ENCODE data around the gene GSC2. TPM values are rescaled to one million over a fixed set of nuclear protein-coding genes. Genes with fewer than 3 reads are reported as not detected.

The GSC2 gene
- total and polyA plus RNA-seq, 4 donors: not detected

DNA sequence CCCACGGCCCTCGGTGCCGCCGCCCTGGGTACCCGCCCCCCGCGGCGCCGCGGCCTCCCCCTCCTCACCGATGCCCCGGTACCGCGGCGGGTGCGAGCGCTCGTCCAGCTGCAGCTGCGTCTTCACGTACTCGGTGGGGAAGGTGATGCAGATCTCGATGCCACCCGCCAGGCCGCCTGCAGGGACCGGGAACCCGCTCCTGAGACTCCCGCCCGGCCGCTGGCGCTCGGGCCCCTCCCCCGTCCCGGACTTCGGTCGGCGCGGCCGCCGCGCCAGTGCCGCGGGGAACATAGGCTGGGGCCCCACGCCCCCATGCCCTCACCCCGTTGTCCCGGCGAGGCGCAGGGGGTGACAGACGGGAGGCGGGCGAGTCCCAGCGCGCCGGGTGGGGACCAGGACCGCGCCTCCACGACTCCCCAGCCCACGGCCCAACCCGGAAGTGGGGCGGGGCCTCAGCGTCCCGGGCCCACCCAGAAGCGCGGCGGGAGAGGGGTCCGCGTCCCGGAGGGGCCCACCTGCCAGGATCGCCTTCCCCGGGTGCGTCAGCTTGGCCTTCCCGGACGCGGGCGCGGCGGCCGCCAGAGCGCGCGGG is 28.1 kb upstream of the GSC2 start:
- H3K4me3 ChIP-seq (ENCODE audit: low read depth, low read length): peak overlapping the region; percentile 43
- no peaks in the 10 kb centered on the region for H3K27me3 ChIP-seq (ENCODE audit: control insufficient read depth, insufficient read depth, low read length)
- 0% methylated on average over 80 of the region's 80 CpGs for WGBS (ENCODE audit: insufficient coverage)
- DNase-seq (ENCODE audit: low read depth in 4 of 6, low spot score in 6 of 6): peak in 3 of 6 donors; percentile 19 to 79 (median 20)
- no peaks in the 10 kb centered on the region for H3K9me3 ChIP-seq (ENCODE audit: control insufficient read depth, insufficient read depth, low read length)
- peaks cover 58% of the 10 kb centered on the region for H3K4me1 ChIP-seq (ENCODE audit: control insufficient read depth, insufficient read depth, low read length)
- no peak overlapping the region for H3K27ac ChIP-seq (ENCODE audit: low read depth, low read length)
- peaks cover 57% of the 10 kb centered on the region for H3K36me3 ChIP-seq (ENCODE audit: control insufficient read depth, insufficient read depth, low read length)

DNA sequence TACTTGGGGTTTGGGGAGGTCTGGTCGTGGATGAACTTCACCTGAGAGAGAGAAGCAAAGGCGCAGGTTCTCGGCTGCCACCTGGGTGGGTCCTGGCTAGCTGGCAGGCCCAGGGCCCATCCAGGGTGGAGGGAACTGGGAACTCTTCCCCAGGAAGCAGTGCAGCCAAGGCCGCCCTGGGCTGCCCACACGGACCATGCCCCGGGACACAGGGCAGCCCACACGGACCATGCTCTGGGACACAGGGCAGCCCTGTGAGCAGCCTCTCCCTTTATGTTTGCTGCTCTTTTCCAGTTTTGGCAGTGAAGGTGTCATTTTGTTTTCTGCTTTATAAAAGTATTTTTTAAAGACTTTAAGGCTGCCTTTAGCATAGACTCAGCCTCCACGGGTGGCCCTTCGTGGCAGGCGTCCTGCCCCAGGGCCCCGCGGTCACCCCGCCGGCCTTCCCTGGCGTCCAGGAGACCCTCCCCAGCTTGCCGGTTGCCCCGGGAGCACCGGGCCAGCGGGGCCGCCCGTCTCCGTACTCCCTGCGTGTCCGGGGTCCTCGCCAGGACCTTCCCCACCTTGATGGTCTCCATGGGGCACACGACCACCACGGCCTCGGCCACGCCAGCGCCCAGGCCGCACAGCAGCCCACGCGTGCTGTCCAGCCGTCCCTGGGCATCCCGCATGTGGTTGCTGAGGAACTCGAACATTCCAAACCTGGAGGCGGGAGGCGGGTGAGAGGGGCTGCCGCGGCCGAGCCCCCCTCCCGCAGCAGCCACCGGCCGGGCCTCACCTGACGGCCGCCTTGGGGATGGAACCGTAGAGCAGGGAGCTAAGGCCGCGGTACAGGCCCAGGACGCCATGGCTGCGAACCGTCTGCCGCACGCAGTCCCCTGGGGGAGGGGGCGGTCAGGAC is 27.3 kb upstream of the GSC2 start:
- DNase-seq (ENCODE audit: low read depth in 4 of 6, low spot score in 6 of 6): no peak
- Histone ChIP-seq H3K27me3 (ENCODE audit: control insufficient read depth, insufficient read depth, low read length) (no peaks in the 10 kb centered on the region), H3K4me3 (ENCODE audit: low read depth, low read length) (peak overlapping the region; percentile 43), H3K27ac (ENCODE audit: low read depth, low read length) (no peak overlapping the region), H3K9me3 (ENCODE audit: control insufficient read depth, insufficient read depth, low read length) (no peaks in the 10 kb centered on the region), H3K4me1 (ENCODE audit: control insufficient read depth, insufficient read depth, low read length) (peaks cover 65% of the 10 kb centered on the region), H3K36me3 (ENCODE audit: control insufficient read depth, insufficient read depth, low read length) (peaks cover 55% of the 10 kb centered on the region)
- 23% methylated on average over 55 of the region's 55 CpGs for WGBS (ENCODE audit: insufficient coverage)

DNA sequence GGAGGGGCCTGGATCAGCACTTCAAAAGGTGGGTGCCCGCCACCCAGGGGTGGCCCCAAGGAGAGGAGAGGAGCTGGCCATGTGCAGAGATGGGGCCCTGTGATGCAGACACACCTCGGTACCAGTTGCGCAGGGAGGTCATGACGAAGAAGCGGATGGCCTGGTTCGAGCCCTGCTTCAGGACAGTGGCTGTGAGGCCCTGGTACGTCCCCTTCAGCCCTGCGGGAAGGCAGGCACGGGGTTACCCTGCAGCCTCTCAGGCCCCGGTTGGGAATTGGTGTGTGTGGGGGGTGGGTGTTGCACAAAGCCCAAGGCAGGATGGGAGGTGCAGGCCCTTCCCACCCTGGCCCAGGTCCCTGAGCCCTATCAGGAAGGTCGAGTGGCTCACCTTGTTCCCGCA is 26.6 kb upstream of the GSC2 start:
- WGBS (ENCODE audit: insufficient coverage): 78% methylated on average over 11 of the region's 12 CpGs
- H3K27ac ChIP-seq (ENCODE audit: low read depth, low read length): no peak overlapping the region
- no peak overlapping the region for H3K4me3 ChIP-seq (ENCODE audit: low read depth, low read length)
- H3K4me1 ChIP-seq (ENCODE audit: control insufficient read depth, insufficient read depth, low read length): peaks cover 72% of the 10 kb centered on the region
- no peaks in the 10 kb centered on the region for H3K27me3 ChIP-seq (ENCODE audit: control insufficient read depth, insufficient read depth, low read length)
- no peak for DNase-seq (ENCODE audit: low read depth in 4 of 6, low spot score in 6 of 6)
- peaks cover 53% of the 10 kb centered on the region for H3K36me3 ChIP-seq (ENCODE audit: control insufficient read depth, insufficient read depth, low read length)
- H3K9me3 ChIP-seq (ENCODE audit: control insufficient read depth, insufficient read depth, low read length): no peaks in the 10 kb centered on the region

DNA sequence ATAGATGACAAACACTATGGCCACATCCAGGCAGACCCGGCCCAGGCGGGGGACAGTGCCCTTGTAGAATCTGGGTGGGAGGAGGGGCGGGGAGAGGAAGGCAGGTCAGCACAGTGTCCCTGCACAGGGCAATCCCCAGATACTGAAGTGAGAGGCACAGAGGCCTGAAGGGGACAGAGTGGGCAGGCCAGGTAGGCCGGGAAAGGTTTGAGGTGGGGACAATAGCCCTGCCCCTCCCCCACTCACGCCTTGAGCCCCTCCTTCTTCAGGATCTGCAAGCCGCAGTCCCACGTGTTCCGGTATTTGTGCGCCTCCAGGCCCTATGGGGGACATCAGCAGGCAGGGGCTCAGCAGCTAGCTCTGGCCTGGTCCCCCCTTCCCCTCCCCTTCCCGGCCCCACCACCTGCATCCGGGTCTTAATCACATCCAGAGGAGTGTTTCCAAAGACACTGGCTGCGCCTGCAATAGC is 26.1 kb upstream of the GSC2 start:
- H3K9me3 ChIP-seq (ENCODE audit: control insufficient read depth, insufficient read depth, low read length): no peaks in the 10 kb centered on the region
- H3K27me3 ChIP-seq (ENCODE audit: control insufficient read depth, insufficient read depth, low read length): no peaks in the 10 kb centered on the region
- no peak overlapping the region for H3K27ac ChIP-seq (ENCODE audit: low read depth, low read length)
- H3K4me3 ChIP-seq (ENCODE audit: low read depth, low read length): no peak overlapping the region
- H3K36me3 ChIP-seq (ENCODE audit: control insufficient read depth, insufficient read depth, low read length): peaks cover 53% of the 10 kb centered on the region
- WGBS (ENCODE audit: insufficient coverage): 60% methylated on average over 9 of the region's 12 CpGs
- peaks cover 73% of the 10 kb centered on the region for H3K4me1 ChIP-seq (ENCODE audit: control insufficient read depth, insufficient read depth, low read length)
- DNase-seq (ENCODE audit: low read depth in 4 of 6, low spot score in 6 of 6): peak in 1 of 6 donors; percentile 8

DNA sequence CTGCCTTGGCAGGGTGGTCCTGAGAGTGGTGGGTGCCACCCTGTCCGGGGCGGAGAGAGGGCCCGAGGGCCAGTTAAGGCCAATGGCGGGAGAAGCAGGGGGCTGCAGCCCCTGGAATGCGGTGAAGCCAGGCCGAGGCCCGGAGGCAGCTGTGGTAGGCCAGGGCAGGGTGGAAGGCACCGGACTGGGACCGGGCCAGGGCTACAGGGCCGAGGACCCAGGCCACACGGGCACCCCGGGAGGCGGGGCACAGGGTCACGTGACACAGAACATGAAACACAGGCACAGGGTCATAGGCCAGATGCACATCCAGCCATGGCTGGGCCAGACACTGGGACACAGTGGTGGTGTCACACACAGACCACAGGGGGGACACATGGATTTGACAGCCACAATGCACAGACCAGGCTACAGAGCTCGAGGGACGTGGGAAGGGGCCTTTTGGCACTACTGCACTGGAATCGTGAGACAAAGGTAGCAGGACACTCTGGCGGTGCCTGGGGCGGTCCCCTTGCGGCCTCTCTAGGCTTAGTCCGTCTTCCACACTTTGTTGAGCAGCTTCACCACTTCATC is 25.6 kb upstream of the GSC2 start:
- peaks cover 53% of the 10 kb centered on the region for H3K36me3 ChIP-seq (ENCODE audit: control insufficient read depth, insufficient read depth, low read length)
- H3K9me3 ChIP-seq (ENCODE audit: control insufficient read depth, insufficient read depth, low read length): no peaks in the 10 kb centered on the region
- H3K4me3 ChIP-seq (ENCODE audit: low read depth, low read length): no peak overlapping the region
- no peak overlapping the region for H3K27ac ChIP-seq (ENCODE audit: low read depth, low read length)
- no peaks in the 10 kb centered on the region for H3K27me3 ChIP-seq (ENCODE audit: control insufficient read depth, insufficient read depth, low read length)
- no peak for DNase-seq (ENCODE audit: low read depth in 4 of 6, low spot score in 6 of 6)
- 78% methylated on average over 20 of the region's 21 CpGs for WGBS (ENCODE audit: insufficient coverage)
- peaks cover 78% of the 10 kb centered on the region for H3K4me1 ChIP-seq (ENCODE audit: control insufficient read depth, insufficient read depth, low read length)

DNA sequence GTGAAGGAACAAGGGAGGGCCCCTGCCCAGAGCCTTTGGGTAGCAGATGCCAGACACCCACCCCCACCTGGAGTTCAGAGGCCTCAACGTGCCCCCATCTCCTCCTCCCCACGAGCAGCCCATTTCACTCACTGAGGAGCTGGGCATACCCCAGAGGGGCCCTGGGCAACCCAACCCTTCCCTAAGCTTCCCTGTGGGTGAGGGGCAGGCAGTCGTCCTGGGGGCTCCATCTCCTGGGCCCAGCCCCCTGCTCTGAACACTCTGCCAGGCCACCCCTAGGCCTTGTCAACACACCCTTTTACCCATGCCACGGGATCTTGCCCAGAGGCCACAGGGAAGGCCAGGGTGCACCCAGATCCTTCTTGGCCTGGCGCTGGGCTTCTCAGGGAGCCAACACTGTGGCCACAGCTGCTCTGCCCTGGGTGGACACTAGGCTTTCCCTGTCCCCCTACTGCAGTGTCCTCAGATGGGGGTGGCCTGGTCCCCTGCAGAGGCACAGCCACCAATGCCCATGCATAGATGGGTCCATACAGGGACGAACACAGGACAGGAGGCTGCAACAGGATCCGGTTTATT is 25.0 kb upstream of the GSC2 start:
- WGBS (ENCODE audit: insufficient coverage): 84% methylated on average over 7 of the region's 7 CpGs
- DNase-seq (ENCODE audit: low read depth in 4 of 6, low spot score in 6 of 6): no peak
- Histone ChIP-seq H3K27ac (ENCODE audit: low read depth, low read length) (no peak overlapping the region), H3K4me1 (ENCODE audit: control insufficient read depth, insufficient read depth, low read length) (peaks cover 84% of the 10 kb centered on the region), H3K36me3 (ENCODE audit: control insufficient read depth, insufficient read depth, low read length) (peaks cover 51% of the 10 kb centered on the region), H3K4me3 (ENCODE audit: low read depth, low read length) (no peak overlapping the region), H3K9me3 (ENCODE audit: control insufficient read depth, insufficient read depth, low read length) (no peaks in the 10 kb centered on the region), H3K27me3 (ENCODE audit: control insufficient read depth, insufficient read depth, low read length) (peaks cover 3% of the 10 kb centered on the region)

DNA sequence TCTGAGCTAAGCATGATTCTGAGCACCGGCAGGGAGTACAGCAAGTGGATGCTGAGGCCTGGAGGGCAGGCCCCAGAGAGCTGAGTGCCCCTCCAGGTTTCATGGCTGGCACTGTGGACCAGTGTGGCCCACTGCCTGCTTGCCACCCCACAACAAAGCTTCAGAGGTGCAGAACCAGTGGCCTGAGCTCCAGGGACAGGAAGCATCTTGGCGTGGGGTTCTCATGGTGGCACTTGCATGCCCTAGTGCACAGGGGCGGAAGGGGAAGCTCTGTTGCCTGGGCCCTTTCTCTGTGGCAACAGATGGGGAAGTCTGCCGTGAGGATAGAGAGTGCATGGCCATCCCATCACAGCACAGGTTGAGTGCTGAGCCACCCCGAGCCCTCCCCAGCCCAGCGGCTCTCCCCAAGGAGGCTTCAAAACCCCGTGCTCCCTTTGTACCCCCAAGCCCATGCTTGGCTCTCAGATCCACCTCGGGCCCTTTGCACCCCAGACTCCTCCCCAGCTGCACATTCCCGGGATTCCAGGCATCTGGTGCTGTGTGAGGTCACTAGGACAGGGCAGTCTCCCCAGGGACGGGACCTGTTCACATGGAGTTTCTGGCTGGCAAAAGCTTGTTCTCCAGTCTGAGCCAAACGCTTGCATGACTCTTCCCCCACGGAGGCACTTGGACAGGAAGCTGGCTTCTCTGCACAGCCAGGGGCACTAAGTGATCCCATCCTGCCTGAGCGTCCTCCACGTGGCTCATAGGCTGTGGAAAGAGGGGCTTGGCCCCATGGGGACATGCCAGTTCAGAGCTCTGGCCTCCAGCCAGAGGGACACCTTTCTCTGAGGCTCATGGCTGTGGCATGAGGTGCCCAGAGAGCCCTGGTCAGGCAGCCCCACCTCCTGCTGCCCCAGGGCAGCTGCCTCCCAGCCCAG is 24.3 kb upstream of the GSC2 start:
- no peak for DNase-seq (ENCODE audit: low read depth in 4 of 6, low spot score in 6 of 6)
- Histone ChIP-seq H3K27ac (ENCODE audit: low read depth, low read length) (no peak overlapping the region), H3K27me3 (ENCODE audit: control insufficient read depth, insufficient read depth, low read length) (peaks cover 10% of the 10 kb centered on the region), H3K36me3 (ENCODE audit: control insufficient read depth, insufficient read depth, low read length) (peaks cover 48% of the 10 kb centered on the region), H3K4me1 (ENCODE audit: control insufficient read depth, insufficient read depth, low read length) (peaks cover 85% of the 10 kb centered on the region), H3K4me3 (ENCODE audit: low read depth, low read length) (no peak overlapping the region), H3K9me3 (ENCODE audit: control insufficient read depth, insufficient read depth, low read length) (no peaks in the 10 kb centered on the region)
- WGBS (ENCODE audit: insufficient coverage): 55% methylated on average over 14 of the region's 14 CpGs

DNA sequence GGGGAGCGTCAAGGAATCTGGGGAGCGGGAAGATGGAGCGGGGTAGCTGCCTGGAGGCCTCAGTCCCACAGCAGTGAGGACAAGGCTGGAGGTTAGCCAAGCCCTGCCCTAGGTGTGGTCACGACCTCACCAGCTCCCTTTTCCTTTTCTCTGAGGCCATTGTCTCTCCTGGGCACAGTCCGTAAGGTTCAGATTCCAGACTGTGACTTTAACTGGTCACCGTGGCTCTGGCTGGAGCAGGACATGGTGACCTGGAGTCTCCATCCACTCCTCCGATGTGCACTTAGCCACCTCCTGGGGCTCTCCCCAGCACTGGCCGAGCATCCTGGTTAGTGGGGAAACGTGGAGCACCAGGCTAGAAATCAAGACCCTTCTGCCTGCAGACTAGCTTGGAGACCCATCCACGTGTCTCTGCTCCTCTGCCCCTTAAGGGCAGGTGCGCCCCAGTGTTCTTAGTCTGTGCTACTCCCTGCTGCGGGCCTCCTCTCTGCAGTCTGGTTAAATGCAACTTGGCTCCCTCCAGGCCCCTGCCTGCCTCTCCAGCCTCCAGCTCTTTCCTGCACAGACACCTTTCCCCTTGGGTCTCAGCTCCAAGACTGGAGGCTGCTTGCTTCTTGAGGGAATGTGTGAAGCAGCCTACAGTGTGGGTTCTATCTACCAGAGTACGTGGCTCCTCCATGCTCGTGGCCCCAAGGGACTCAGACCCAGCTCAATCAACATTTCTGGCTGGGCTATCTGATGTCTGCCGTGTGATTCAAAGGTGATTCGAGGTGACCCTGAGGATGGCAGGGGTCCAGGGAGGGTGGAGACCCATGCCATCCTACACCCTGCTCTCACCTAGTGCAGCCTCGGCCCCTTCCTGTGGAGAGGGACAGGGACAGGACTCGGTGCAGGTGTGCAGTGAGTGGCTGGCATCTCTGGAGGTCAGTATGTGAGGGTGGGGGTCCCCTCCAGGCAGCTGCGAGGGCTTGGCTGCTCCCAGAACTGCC is 23.2 kb upstream of the GSC2 start:
- H3K4me1 ChIP-seq (ENCODE audit: control insufficient read depth, insufficient read depth, low read length): peaks cover 80% of the 10 kb centered on the region
- 89% methylated on average over 14 of the region's 19 CpGs for WGBS (ENCODE audit: insufficient coverage)
- H3K27me3 ChIP-seq (ENCODE audit: control insufficient read depth, insufficient read depth, low read length): peaks cover 20% of the 10 kb centered on the region
- H3K36me3 ChIP-seq (ENCODE audit: control insufficient read depth, insufficient read depth, low read length): peaks cover 48% of the 10 kb centered on the region
- H3K27ac ChIP-seq (ENCODE audit: low read depth, low read length): no peak overlapping the region
- H3K9me3 ChIP-seq (ENCODE audit: control insufficient read depth, insufficient read depth, low read length): no peaks in the 10 kb centered on the region
- no peak overlapping the region for H3K4me3 ChIP-seq (ENCODE audit: low read depth, low read length)
- DNase-seq (ENCODE audit: low read depth in 4 of 6, low spot score in 6 of 6): no peak

Measured in spinal cord (tissue), 10 donors.